Right cardiac atrium (tissue), 5 donors: ENCODE measurements around the gene SLC44A5. TPM values are rescaled to one million over a fixed set of nuclear protein-coding genes. Genes with fewer than 3 reads are reported as not detected.
"Not testable (repeated sequence)": the region's sequence is repeated elsewhere in the genome, so short reads cannot be mapped to it uniquely, and the experiment has no call there.

Experiments
- ATAC-seq, 2 donors: fragments of 200-7000 bp; cut with Tn5 transposase; one replicate each; pipeline versions ENCODE4 v1.8.0 to v1.9.1; 2020; ENCODE audit warnings: moderate library complexity in 2 of 2, mild to moderate bottlenecking in 1 of 2
- DNase-seq, 3 donors: peaks; one replicate each; pipeline ENCODE4 v3.0.0-alpha.2; 2020
- H3K27ac ChIP-seq: one replicate; pipeline ENCODE4 v1.5.1; 2013; ENCODE audit warnings: mild to moderate bottlenecking, low read length, control low read depth, moderate library complexity
- H3K27me3 ChIP-seq: one replicate; pipeline ENCODE4 v1.6.1; 2013; ENCODE audit not compliant: control insufficient read depth, insufficient read depth
- H3K4me1 ChIP-seq: one replicate; pipeline ENCODE4 v1.6.1; 2013; ENCODE audit warnings: low read length; ENCODE audit not compliant: control insufficient read depth, insufficient read depth
- H3K4me3 ChIP-seq: one replicate; pipeline ENCODE4 v1.5.1; 2013; ENCODE audit warnings: low read length, control low read depth
- H3K9me3 ChIP-seq: one replicate; pipeline ENCODE4 v1.6.1; 2013; ENCODE audit warnings: low read length; ENCODE audit not compliant: control insufficient read depth
- WGBS: extraction: QIAGEN DNeasy Blood & Tissue Kit; methylation state at CpG from one replicate; pipeline ENCODE4 v1.1.7; 2013; 5-methylcytosine and 5-hydroxymethylcytosine counted together
- intact Hi-C, 4 donors: fragments of 100-400 bp; cut with DNase I; formaldehyde crosslinking; loops; one replicate each; pipeline versions ENCODE4 v1.11.0 to v1.14.0; 2022 to 2023
- polyA plus RNA-seq: library from polyadenylated mRNA; stranded (reverse); fragments of 200-250 nt; gene quantifications from one replicate; pipeline ENCODE4 v1.2.3, GENCODE V29; 2013
- total RNA-seq, 4 donors: library from RNA; stranded (reverse); fragmentation: NEBNext Ultra II Directional; extraction: Animal tissue kit (Norgen Biotek cat#: 25700); gene quantifications; one replicate each; pipeline ENCODE4 v1.2.1, GENCODE V29; 2021
- donor health status: healthy with polysubstance abuse.
- donor health status: DM: no; HTN: yes; CAD: no.
- donor health status: DM: no; HTN: no; CAD: no.
- donor health status: DM: no; HTN: yes; CAD: no; lungs with severe emphysema.
- donor health status: DM: yes; HTN: yes; CAD: no.

Gene SLC44A5
- total and polyA plus RNA-seq, 5 donors = 0.48 to 4.1 (median 1.2) TPM

GRCh38 chr1:75263616-75264015, 347.3 kb downstream of the SLC44A5 start:
- not testable (repeated sequence) for ATAC-seq
- intact Hi-C loops = loop anchor here in 1 of 4 donors (5.0 kb wide), 1 partner anchor 369 kb away; no protein-coding TSS in a partner anchor

GRCh38 chr1:75261946-75262345, 349.0 kb downstream of the SLC44A5 start:
- not testable (repeated sequence) for H3K27me3 ChIP-seq, H3K9me3 ChIP-seq, H3K4me3 ChIP-seq, H3K27ac ChIP-seq, DNase-seq, H3K4me1 ChIP-seq, ATAC-seq
- WGBS = 72% methylated on average over 2 of the region's 2 CpGs
- intact Hi-C loops = loop anchor here in 1 of 4 donors (5.0 kb wide), 1 partner anchor 370 kb away; no protein-coding TSS in a partner anchor

More at GRCh38 chr1:75263616-75264015, 347.3 kb downstream of the SLC44A5 start:
- not testable (repeated sequence) for H3K4me1 ChIP-seq, H3K4me3 ChIP-seq, H3K27ac ChIP-seq, H3K9me3 ChIP-seq, DNase-seq, H3K27me3 ChIP-seq
- WGBS = 91% methylated on average over 2 of the region's 2 CpGs

GRCh38 chr1:75258351-75258750, 352.6 kb downstream of the SLC44A5 start:
- intact Hi-C loops = loop anchor here in 1 of 4 donors (5.0 kb wide), 1 partner anchor 379 kb away; no protein-coding TSS in a partner anchor
- ATAC-seq (no peak), DNase-seq (no peak)
- Histone ChIP-seq H3K27me3 (no peaks in the 10 kb centered on the region), H3K4me3 (no peak overlapping the region), H3K9me3 (no peaks in the 10 kb centered on the region), H3K4me1 (no peaks in the 10 kb centered on the region), H3K27ac (no peak overlapping the region)
- 82% methylated on average over 4 of the region's 4 CpGs for WGBS

GRCh38 chr1:75257424-75257823, 353.5 kb downstream of the SLC44A5 start:
- H3K27me3 ChIP-seq = no peaks in the 10 kb centered on the region
- no peak for ATAC-seq
- no peak for DNase-seq
- H3K4me3 ChIP-seq = no peak overlapping the region
- WGBS = 46% methylated on average over 2 of the region's 2 CpGs
- no peaks in the 10 kb centered on the region for H3K4me1 ChIP-seq
- no peaks in the 10 kb centered on the region for H3K9me3 ChIP-seq
- H3K27ac ChIP-seq = no peak overlapping the region
- intact Hi-C loops = loop anchor here in 1 of 4 donors (5.0 kb wide), 1 partner anchor 380 kb away; no protein-coding TSS in a partner anchor

GRCh38 chr1:75250114-75250513, 360.8 kb downstream of the SLC44A5 start:
- intact Hi-C loops, ATAC-seq, H3K9me3 ChIP-seq, H3K4me1 ChIP-seq, H3K27me3 ChIP-seq, H3K27ac ChIP-seq, H3K4me3 ChIP-seq, DNase-seq: not testable (repeated sequence)
- WGBS = 74% methylated on average over 4 of the region's 4 CpGs

- ATAC-seq (no peak), DNase-seq (no peak)
- no peak overlapping the region for H3K4me3 ChIP-seq
- no peak overlapping the region for H3K27ac ChIP-seq
- no peaks in the 10 kb centered on the region for H3K4me1 ChIP-seq
- intact Hi-C loops = no loop called here
- H3K9me3 ChIP-seq = no peaks in the 10 kb centered on the region
- H3K27me3 ChIP-seq = no peaks in the 10 kb centered on the region
Observed at GRCh38 chr1:75245239-75245638, 365.7 kb downstream of the SLC44A5 start.

- WGBS = 70% methylated on average over 1 of the region's 1 CpG
- H3K9me3 ChIP-seq = no peaks in the 10 kb centered on the region
- no peaks in the 10 kb centered on the region for H3K27me3 ChIP-seq
- H3K4me1 ChIP-seq = no peaks in the 10 kb centered on the region
- no peak for ATAC-seq
- intact Hi-C loops = no loop called here
- no peak overlapping the region for H3K27ac ChIP-seq
- H3K4me3 ChIP-seq = no peak overlapping the region
- DNase-seq = no peak
Observed at GRCh38 chr1:75243124-75243523, 367.8 kb downstream of the SLC44A5 start.

GRCh38 chr1:75237316-75237715, 373.6 kb downstream of the SLC44A5 start:
- ATAC-seq (no peak), DNase-seq (no peak)
- H3K4me3 ChIP-seq = no peak overlapping the region
- no peaks in the 10 kb centered on the region for H3K4me1 ChIP-seq
- no peak overlapping the region for H3K27ac ChIP-seq
- no peaks in the 10 kb centered on the region for H3K9me3 ChIP-seq
- intact Hi-C loops = no loop called here
- H3K27me3 ChIP-seq = no peaks in the 10 kb centered on the region

GRCh38 chr1:75234562-75234961, 376.4 kb downstream of the SLC44A5 start:
- intact Hi-C loops = no loop called here
- DNase-seq (no peak), ATAC-seq (no peak)
- no peaks in the 10 kb centered on the region for H3K27me3 ChIP-seq
- 24% methylated on average over 3 of the region's 3 CpGs for WGBS
- no peak overlapping the region for H3K4me3 ChIP-seq
- no peak overlapping the region for H3K27ac ChIP-seq
- H3K4me1 ChIP-seq = no peaks in the 10 kb centered on the region
- no peaks in the 10 kb centered on the region for H3K9me3 ChIP-seq

- no peaks in the 10 kb centered on the region for H3K27me3 ChIP-seq
- peak; percentile 14 to 38 for ATAC-seq
- H3K27ac ChIP-seq = no peak overlapping the region
- H3K4me1 ChIP-seq = no peaks in the 10 kb centered on the region
- intact Hi-C loops = no loop called here
- no peak for DNase-seq
- no peaks in the 10 kb centered on the region for H3K9me3 ChIP-seq
- WGBS = 16% methylated on average over 11 of the region's 11 CpGs
- no peak overlapping the region for H3K4me3 ChIP-seq
Observed at GRCh38 chr1:75233302-75233929, 377.5 kb downstream of the SLC44A5 start.

GRCh38 chr1:75220072-75220471, 390.8 kb downstream of the SLC44A5 start:
- no peaks in the 10 kb centered on the region for H3K9me3 ChIP-seq
- no peaks in the 10 kb centered on the region for H3K27me3 ChIP-seq
- H3K4me3 ChIP-seq = no peak overlapping the region
- DNase-seq = no peak
- no peaks in the 10 kb centered on the region for H3K4me1 ChIP-seq
- no peak overlapping the region for H3K27ac ChIP-seq
- no peak for ATAC-seq
- intact Hi-C loops = no loop called here
- 67% methylated on average over 3 of the region's 3 CpGs for WGBS

GRCh38 chr1:75214017-75214416, 396.9 kb downstream of the SLC44A5 start:
- H3K4me1 ChIP-seq = no peaks in the 10 kb centered on the region
- no peak overlapping the region for H3K4me3 ChIP-seq
- no peaks in the 10 kb centered on the region for H3K9me3 ChIP-seq
- intact Hi-C loops = no loop called here
- no peaks in the 10 kb centered on the region for H3K27me3 ChIP-seq
- H3K27ac ChIP-seq = no peak overlapping the region
- no peak for DNase-seq
- no peak for ATAC-seq
